ENCODE measurements around the gene ZNF835. TPM values are rescaled to one million over a fixed set of nuclear protein-coding genes. Genes with fewer than 3 reads are reported as not detected.

The ZNF835 gene
- 1 to 10 TPM in 1 of 2 experiments, under 1 TPM in 1; 0.99 to 2.3 TPM for total RNA-seq

GRCh38 chr19:56671613-56671994 lies at the start of gene ZNF835:
ZNF835 (minus strand) TSS chr19:56671757; CDS start chr19:56665198, 6,559 bp downstream.

DNA sequence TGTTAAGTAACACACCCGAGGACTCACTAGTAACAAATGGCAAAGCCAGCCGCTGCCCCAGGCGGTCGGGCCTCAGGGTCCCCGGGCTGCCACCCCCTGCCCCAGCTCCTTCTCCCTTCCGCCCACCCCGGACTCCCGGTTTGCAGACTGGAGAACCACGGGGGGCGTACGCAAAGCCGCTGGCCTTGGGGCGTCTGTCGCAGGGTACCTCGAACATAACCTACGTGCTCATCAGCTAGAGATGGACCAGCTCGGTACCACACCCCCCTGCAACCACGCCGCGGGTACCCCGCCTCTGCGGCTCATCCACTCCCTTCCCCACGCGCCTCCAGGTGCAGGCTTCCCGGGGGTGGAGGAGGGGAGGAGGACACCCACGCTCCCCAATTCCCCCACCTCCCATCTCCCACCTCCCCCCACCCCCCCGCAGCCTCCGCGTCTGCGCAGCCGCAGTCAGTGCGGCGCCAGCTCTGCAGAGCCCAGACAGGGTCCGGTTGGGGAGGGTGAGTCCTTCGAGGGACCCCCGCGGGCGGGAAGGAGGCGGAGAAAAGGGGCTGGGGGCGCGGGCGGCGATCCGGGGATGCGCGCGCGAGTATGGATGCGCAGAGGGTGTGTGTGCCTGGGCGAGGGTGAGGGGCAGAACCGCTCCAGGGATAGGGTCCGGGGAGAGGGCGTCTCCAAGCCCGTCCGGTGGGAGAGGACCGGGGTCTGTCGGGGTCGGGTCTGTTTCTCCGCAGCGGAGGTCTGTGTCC lies 28.7 kb downstream of the ZNF835 start, which contains the start of gene SMIM17:
TSS of gene SMIM17 (plus strand) at position 449 of the 749 bp plus-strand sequence. CDS start 2,509 bp downstream, outside the sequence.

Other genes with a start within 250 kb of the ZNF835 start
- under 1 TPM; 0.24 to 0.45 TPM for gene ZNF667, start 194.4 kb downstream of the ZNF835 start, total RNA-seq
- gene ZNF471, start 163.9 kb downstream of the ZNF835 start, total RNA-seq, result under 1 TPM; 0.23 to 0.43 TPM
- 1 to 10 TPM; 2.2 to 3.0 TPM for gene ZFP28, start 132.8 kb downstream of the ZNF835 start, total RNA-seq
- 1 to 10 TPM; 4.5 to 4.7 TPM for gene ZNF470, start 104.3 kb downstream of the ZNF835 start, total RNA-seq
- gene ZNF71, start 76.5 kb downstream of the ZNF835 start, total RNA-seq, result 1 to 10 TPM; 6.2 to 7.0 TPM
- gene SMIM17, start 28.6 kb downstream of the ZNF835 start, total RNA-seq, result not detected
- not detected for gene PEG3, start 169.0 kb upstream of the ZNF835 start, total RNA-seq
- gene ZIM2, start 169.0 kb upstream of the ZNF835 start, total RNA-seq, result not detected